Measurements from ENCODE around the gene DDAH1.
A peak's percentile ranks its signal among the peaks of the same experiment; 100 is the strongest.

DDAH1 gene

GRCh38 chr1:85328713-85329397, 136.1 kb downstream of the DDAH1 start:
- no peak for DNase-seq (ENCODE audit: low spot score)

GRCh38 chr1:85327759-85328158, 137.2 kb downstream of the DDAH1 start:
- DNase-seq (ENCODE audit: low spot score), result no peak

- no peak for DNase-seq (ENCODE audit: low spot score)
Measured at GRCh38 chr1:85326851-85327250, 138.1 kb downstream of the DDAH1 start.

GRCh38 chr1:85326336-85326735, 138.6 kb downstream of the DDAH1 start:
- DNase-seq (ENCODE audit: low spot score), result no peak

GRCh38 chr1:85325920-85326319, 139.0 kb downstream of the DDAH1 start:
- DNase-seq (ENCODE audit: low spot score), result no peak

- no peak for DNase-seq (ENCODE audit: low spot score)
Measured at GRCh38 chr1:85323770-85324169, 141.2 kb downstream of the DDAH1 start.

- DNase-seq (ENCODE audit: low spot score), result no peak
Measured at GRCh38 chr1:85322655-85323054, 142.3 kb downstream of the DDAH1 start.

- DNase-seq (ENCODE audit: low spot score), result no peak
Measured at GRCh38 chr1:85321237-85321964, 143.6 kb downstream of the DDAH1 start.

GRCh38 chr1:85320371-85321131, 144.4 kb downstream of the DDAH1 start:
- no peak for DNase-seq (ENCODE audit: low spot score)

- no peak for DNase-seq (ENCODE audit: low spot score)
Measured at GRCh38 chr1:85319931-85320330, 145.0 kb downstream of the DDAH1 start.

- no peak for DNase-seq (ENCODE audit: low spot score)
Measured at GRCh38 chr1:85319491-85319890, 145.5 kb downstream of the DDAH1 start.

- DNase-seq (ENCODE audit: low spot score), result no peak
Measured at GRCh38 chr1:85318217-85318616, 146.7 kb downstream of the DDAH1 start.

GRCh38 chr1:85317560-85317959, 147.4 kb downstream of the DDAH1 start:
- no peak for DNase-seq (ENCODE audit: low spot score)

GRCh38 chr1:85316321-85316720, 148.6 kb downstream of the DDAH1 start:
- DNase-seq (ENCODE audit: low spot score), result no peak

- DNase-seq (ENCODE audit: low spot score), result no peak
Measured at GRCh38 chr1:85315789-85316188, 149.2 kb downstream of the DDAH1 start.

- DNase-seq (ENCODE audit: low spot score), result no peak
Measured at GRCh38 chr1:85314726-85315125, 150.2 kb downstream of the DDAH1 start.

- no peak for DNase-seq (ENCODE audit: low spot score)
Measured at GRCh38 chr1:85313888-85314696, 150.9 kb downstream of the DDAH1 start.

GRCh38 chr1:85311818-85312217, 153.1 kb downstream of the DDAH1 start:
- DNase-seq (ENCODE audit: low spot score), result no peak

- DNase-seq (ENCODE audit: low spot score), result no peak
Measured at GRCh38 chr1:85308833-85309350, 156.1 kb downstream of the DDAH1 start.

- DNase-seq (ENCODE audit: low spot score), result peak; percentile 64
Measured at GRCh38 chr1:85307987-85308832, 156.7 kb downstream of the DDAH1 start.

GRCh38 chr1:85306236-85306635, 158.7 kb downstream of the DDAH1 start:
- DNase-seq (ENCODE audit: low spot score), result no peak
